Measurements from ENCODE around the gene C11orf68. TPM values are rescaled to one million over a fixed set of nuclear protein-coding genes. Genes with fewer than 3 reads are reported as not detected.

The C11orf68 gene
- total and polyA plus RNA-seq, 2 of the 8 experiments (the other 6 are each of a cell fraction or from before 2014, with no cell fraction given): 24.0 to 51.2 TPM

DNA sequence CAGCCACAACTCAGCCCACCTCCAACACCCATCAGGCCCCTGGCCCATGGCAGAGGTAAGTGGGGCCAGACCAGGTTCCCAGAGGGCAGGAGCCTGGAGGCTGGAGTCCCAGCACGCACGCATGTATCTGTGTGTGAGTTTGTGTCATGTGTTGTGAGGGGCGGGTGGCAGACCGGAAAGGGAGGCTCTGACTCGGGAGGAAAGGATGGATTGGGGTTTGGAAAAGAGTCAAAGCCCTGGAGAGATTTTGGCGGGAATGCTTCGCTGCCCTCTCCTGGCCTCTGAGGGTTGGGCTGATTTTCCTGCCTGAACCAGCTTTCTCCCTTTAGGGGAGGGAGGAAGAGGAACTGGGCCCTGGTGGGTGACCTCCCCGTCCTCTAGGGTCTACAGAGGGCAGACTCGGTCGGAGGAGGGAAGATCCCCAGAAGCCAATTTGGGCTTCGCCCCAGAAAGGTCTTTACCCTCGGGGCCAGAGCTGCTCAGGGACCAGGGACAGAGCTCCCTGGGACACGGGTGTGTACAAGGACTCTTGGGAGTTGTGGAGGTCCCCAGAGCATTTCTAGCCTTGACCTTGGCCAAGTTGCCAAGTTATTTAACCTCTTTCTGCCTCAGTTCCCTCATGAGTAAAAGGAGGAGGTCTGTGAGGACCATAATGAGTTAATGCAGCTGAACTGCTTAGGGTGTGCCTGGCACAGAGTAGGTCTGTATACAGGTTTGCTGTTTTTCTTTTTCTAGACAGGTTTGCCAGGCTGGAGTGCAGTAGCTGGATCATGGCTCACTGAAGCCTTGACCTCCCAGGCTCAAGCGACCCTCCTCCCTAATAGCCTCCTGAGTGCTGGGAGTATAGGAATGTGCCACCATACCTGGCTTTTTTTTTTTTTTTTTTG, 6.9 kb downstream of the C11orf68 start:
- Histone ChIP-seq H4K5ac (ENCODE audit: insufficient read length, low read depth, low read length) (peak overlapping the region; percentile 52), H3K4me2 (ENCODE audit: insufficient read depth in 1 of 2, low read depth in 2 of 2, low read length in 2 of 2) (peak overlapping the region in 1 of 2 experiments; percentile 16; a peak in 1 of 4 replicates), H3K79me2 (ENCODE audit: control insufficient read depth in 1 of 2, insufficient read depth in 2 of 2, low read length in 2 of 2) (no peaks in the 10 kb centered on the region), H3K4me3 (ENCODE audit: extremely low read depth in 1 of 4, insufficient read depth in 2 of 4, low read depth in 3 of 4, low read length in 4 of 4) (no peak overlapping the region), H3K4me1 (replicated peaks in 1 of 4; ENCODE audit: control insufficient read depth in 3 of 4, insufficient read depth in 4 of 4, low read length in 3 of 4) (peaks cover 2 to 7% (median 5%) of the 10 kb centered on the region in 4 experiments; a peak in 5 of 7 replicates), H3K23me2 (ENCODE audit: low read depth, low read length) (no peaks in the 10 kb centered on the region), H2BK5ac (ENCODE audit: low read depth, low read length) (peak overlapping the region; percentile 66; the same call in 1 of the 2 replicates), H2AK5ac (ENCODE audit: low read depth, low read length) (no peak overlapping the region), H2BK120ac (replicated peaks; ENCODE audit: low read depth, low read length) (no peak overlapping the region), H3K18ac (ENCODE audit: extremely low read depth, low read length) (peak overlapping the region; percentile 83), H3K27ac (ENCODE audit: low read depth, low read length) (no peak overlapping the region), H3K56ac (replicated peaks; ENCODE audit: insufficient read length, low read depth, low read length) (no peak overlapping the region), H4K20me1 (replicated peaks in 1 of 2; ENCODE audit: control insufficient read depth in 1 of 2, insufficient read depth in 2 of 2, low read length in 2 of 2) (peaks cover 0 to 4% of the 10 kb centered on the region in 2 experiments), H3K27me3 (replicated peaks in 1 of 4; ENCODE audit: control insufficient read depth in 3 of 4, extremely low read depth in 1 of 4, insufficient read depth in 3 of 4, low read length in 3 of 4) (peaks cover 0 to 11% (median 2%) of the 10 kb centered on the region in 4 experiments; a peak in 4 of 7 replicates), H2BK15ac (ENCODE audit: low read length) (peak overlapping the region; percentile 81), H3K36me3 (ENCODE audit: control insufficient read depth in 2 of 4, insufficient read depth in 4 of 4, low read length in 3 of 4) (no peaks in the 10 kb centered on the region), H3K23ac (ENCODE audit: insufficient read length) (no peak overlapping the region), H3K79me1 (ENCODE audit: low read depth, low read length) (no peaks in the 10 kb centered on the region), H3K9ac (replicated peaks in 1 of 4; ENCODE audit: extremely low read depth in 1 of 4, low read depth in 3 of 4, low read length in 3 of 4) (peak overlapping the region in 1 of 4 experiments; percentile 43; a peak in 1 of 7 replicates), H4K91ac (replicated peaks; ENCODE audit: insufficient read length, low read length) (peak overlapping the region; percentile 58), H2AFZ (ENCODE audit: low read length) (peak overlapping the region; percentile 54), H4K8ac (ENCODE audit: extremely low read depth, insufficient read depth, low read length) (peak overlapping the region; percentile 74; the same call in 1 of the 2 replicates), H2BK20ac (ENCODE audit: low read length) (peak overlapping the region; percentile 17; the same call in 1 of the 2 replicates), H3K14ac (ENCODE audit: insufficient read length) (no peak overlapping the region), H3K4ac (replicated peaks; ENCODE audit: insufficient read length, low read depth, low read length) (no peak overlapping the region), H3K9me3 (ENCODE audit: insufficient read depth in 2 of 2, low read depth in 1 of 2, low read length in 1 of 2) (no peaks in the 10 kb centered on the region), H2BK12ac (ENCODE audit: low read depth, low read length) (peak overlapping the region; percentile 84; the same call in 1 of the 2 replicates)
- DNase-seq (ENCODE audit: low read depth in 1 of 2, low spot score in 2 of 2): peak in 1 of 2 experiments; percentile 73
- CTCF ChIA-PET (ENCODE audit: partially characterized antibody): interaction anchor here (0.8 to 11.7 kb wide), 16 partner anchors 11 to 205 kb away, joined by 3 to 212 read pairs (median 3); partner anchors contain the start of genes CCDC85B, FIBP and FOSL1
- POLR2A ChIA-PET (ENCODE audit: partially characterized antibody): interaction anchor here (0.7 to 1.8 kb wide), 18 partner anchors 11 to 791 kb away, joined by 3 to 10 read pairs (median 3); partner anchors contain the start of genes MUS81 and RELA
- 39% methylated on average over 13 of the region's 14 CpGs; no CpG with 5 or more reads in 1 of the 2 experiments for WGBS, 2 experiments (ENCODE audit: extremely low coverage in 1 of 2, insufficient coverage in 1 of 2, insufficient read length in 1 of 2, insufficient replicate concordance in 2 of 2, low coverage in 1 of 2, low lambda C conversion rate in 2 of 2, missing lambda C conversion rate in 1 of 2)
- no peak for FAIRE-seq
- TF ChIP-seq SRF (IDR thresholded peaks at IDR 0.05; ENCODE audit: low read depth, low read length) (no peak), SP1 (IDR thresholded peaks at IDR 0.05; ENCODE audit: low read depth, low read length) (peak; percentile 13; the same call in 1 of the 2 replicates), SP4 (IDR thresholded peaks at IDR 0.05; ENCODE audit: low read length) (no peak), KDM1A (IDR thresholded peaks at IDR 0.05; ENCODE audit: borderline replicate concordance, low read length) (no peak), RAD21 (IDR thresholded peaks at IDR 0.05 in 1 of 2, conservative IDR thresholded peaks at IDR 0.05 in 1 of 2; ENCODE audit: low read depth in 2 of 2, low read length in 2 of 2) (peak; percentile 42 to 64), POLR2A (IDR thresholded peaks at IDR 0.05; ENCODE audit: control extremely low read depth in 1 of 2, low read depth in 2 of 2, low read length in 2 of 2) (no peak; a peak in 1 of 3 replicates), EP300 (IDR thresholded peaks at IDR 0.05; ENCODE audit: borderline replicate concordance in 1 of 2, low read depth in 2 of 2, low read length in 2 of 2) (no peak), CTBP2 (IDR thresholded peaks at IDR 0.05; ENCODE audit: borderline replicate concordance, insufficient read depth, insufficient read length, low read length) (no peak), POLR2AphosphoS5 (IDR thresholded peaks at IDR 0.05; ENCODE audit: low read depth, low read length) (no peak), SUZ12 (IDR thresholded peaks at IDR 0.05; ENCODE audit: low read length) (no peak)
